GM12892 (cell line): Measurements from ENCODE around the gene OPCML.

Experiments
- POLR2A ChIP-seq: IDR thresholded peaks from 2 replicates; pipeline ENCODE4 v1.6.1; 2011; ENCODE audit warnings: low read depth, low read length, control low read depth
- POLR2AphosphoS5 ChIP-seq: IDR thresholded peaks from 2 replicates; pipeline ENCODE4 v1.6.1; 2011; ENCODE audit warnings: low read depth, low read length, control low read depth
- TAF1 ChIP-seq: IDR thresholded peaks from 2 replicates; pipeline ENCODE4 v1.6.1; 2011; ENCODE audit warnings: low read depth, mild to moderate bottlenecking, control low read depth, low read length, borderline replicate concordance

- no peak for TF ChIP-seq TAF1
- TF ChIP-seq POLR2A = no peak
- TF ChIP-seq POLR2AphosphoS5 = no peak
These were observed 195.1 kb downstream of the OPCML start for GRCh38 chr11:133337193-133337592.
